ENCODE data around the gene CBR4.

DNA sequence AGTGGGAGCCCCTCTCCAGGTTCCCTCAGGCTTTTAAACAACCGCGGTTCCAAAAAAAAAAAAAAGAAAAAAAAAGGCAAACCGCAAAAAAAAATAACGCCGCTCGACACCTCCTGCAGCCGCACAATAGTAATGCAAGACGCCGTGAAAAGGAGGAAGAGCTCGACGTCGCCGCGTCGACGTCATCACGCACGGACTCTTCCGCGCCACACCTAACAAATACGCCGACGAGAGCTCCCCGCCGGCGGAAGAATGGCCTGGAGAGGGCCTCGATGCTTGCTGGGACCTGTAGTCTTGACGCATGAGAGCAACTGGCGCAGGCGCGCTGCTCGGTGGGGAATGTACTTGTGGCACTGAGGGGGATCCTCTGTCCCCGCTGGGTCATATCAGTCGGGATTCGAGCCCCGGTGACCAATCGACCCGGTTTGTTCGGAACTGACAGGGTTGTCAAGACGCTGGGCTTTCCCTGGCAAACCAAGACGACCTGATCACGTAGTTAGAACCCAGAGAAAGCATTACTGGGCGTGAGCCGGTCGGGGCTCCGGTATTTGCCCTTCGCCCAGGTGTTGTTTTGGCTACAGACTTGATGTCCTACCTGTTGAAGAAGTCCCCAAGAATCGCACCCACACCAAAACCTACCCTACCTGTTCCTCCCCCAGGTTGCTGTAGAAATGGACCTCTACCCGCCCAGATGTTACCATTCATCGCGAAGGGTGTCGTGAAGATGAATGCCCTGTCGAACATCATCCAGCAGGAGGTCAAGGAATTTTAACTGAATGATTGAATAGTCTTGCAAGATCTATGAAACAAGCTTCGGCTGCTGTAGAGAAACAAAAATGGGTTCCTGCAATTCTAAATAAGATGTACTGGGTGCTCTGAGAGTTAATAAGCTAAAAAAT lies at the start of gene CBR4:
- TF ChIP-seq CTCF (conservative IDR thresholded peaks at IDR 0.05 in 1 of 2, IDR thresholded peaks at IDR 0.05 in 1 of 2; ENCODE audit: low read depth in 1 of 2, low read length in 2 of 2) (peak in 1 of 2 donors; percentile 40), EZH2 (IDR thresholded peaks at IDR 0.05; ENCODE audit: low read length, missing control alignments) (no peak)
